NCI-H774 (cell line): ENCODE measurements around the gene ZNF177.

Experiments used
- DNase-seq: peaks from one replicate; lab custom pipeline; 2025; lab: John Stamatoyannopoulos, UW

ZNF177 gene

GRCh38 chr19:9430444-9430843 lies 67.6 kb downstream of the ZNF177 start:
- no peak for DNase-seq

GRCh38 chr19:9431475-9431874 lies 68.7 kb downstream of the ZNF177 start:
- no peak for DNase-seq
